Body of pancreas (tissue), 4 donors: ENCODE data around the gene OGFR.

ENCODE experiments used
- CTCF ChIP-seq, 7 experiments: fragments of 450-650 bp in 4 of 7; fragments of 200-600 bp in 3 of 7; sonication (generic) in 3 of 7; IDR thresholded peaks; one replicate each; pipeline ENCODE4 v1.5.1; 2016 to 2019; ENCODE audit warnings: antibody characterized with exemption in 7 of 7
- POLR2A ChIP-seq, 3 donors: fragments of 450-650 bp; IDR thresholded peaks; one replicate each; pipeline ENCODE4 v1.6.1; 2016; ENCODE audit warnings: antibody characterized with exemption in 3 of 3, mild to moderate bottlenecking in 2 of 3

GRCh38 chr20:62812907-62813200, 8.2 kb downstream of the OGFR start:
- TF ChIP-seq CTCF (IDR thresholded peaks at IDR 0.05) (no peak), POLR2A (IDR thresholded peaks at IDR 0.05) (no peak)
